Astrocyte (in vitro differentiated cells and primary cell): ENCODE results near the gene CD164.

ENCODE experiments used
- CTCF ChIP-seq: IDR thresholded peaks from 2 replicates; pipeline ENCODE4 v1.5.1; 2011; ENCODE audit warnings: low read depth, mild to moderate bottlenecking, inconsistent platforms, low read length, moderate library complexity; ENCODE audit not compliant: insufficient read depth
- EZH2 ChIP-seq: IDR thresholded peaks from 2 replicates; pipeline ENCODE4 v1.6.1; 2012; ENCODE audit warnings: mild to moderate bottlenecking, low read length, inconsistent platforms; ENCODE audit not compliant: insufficient read depth

DNA sequence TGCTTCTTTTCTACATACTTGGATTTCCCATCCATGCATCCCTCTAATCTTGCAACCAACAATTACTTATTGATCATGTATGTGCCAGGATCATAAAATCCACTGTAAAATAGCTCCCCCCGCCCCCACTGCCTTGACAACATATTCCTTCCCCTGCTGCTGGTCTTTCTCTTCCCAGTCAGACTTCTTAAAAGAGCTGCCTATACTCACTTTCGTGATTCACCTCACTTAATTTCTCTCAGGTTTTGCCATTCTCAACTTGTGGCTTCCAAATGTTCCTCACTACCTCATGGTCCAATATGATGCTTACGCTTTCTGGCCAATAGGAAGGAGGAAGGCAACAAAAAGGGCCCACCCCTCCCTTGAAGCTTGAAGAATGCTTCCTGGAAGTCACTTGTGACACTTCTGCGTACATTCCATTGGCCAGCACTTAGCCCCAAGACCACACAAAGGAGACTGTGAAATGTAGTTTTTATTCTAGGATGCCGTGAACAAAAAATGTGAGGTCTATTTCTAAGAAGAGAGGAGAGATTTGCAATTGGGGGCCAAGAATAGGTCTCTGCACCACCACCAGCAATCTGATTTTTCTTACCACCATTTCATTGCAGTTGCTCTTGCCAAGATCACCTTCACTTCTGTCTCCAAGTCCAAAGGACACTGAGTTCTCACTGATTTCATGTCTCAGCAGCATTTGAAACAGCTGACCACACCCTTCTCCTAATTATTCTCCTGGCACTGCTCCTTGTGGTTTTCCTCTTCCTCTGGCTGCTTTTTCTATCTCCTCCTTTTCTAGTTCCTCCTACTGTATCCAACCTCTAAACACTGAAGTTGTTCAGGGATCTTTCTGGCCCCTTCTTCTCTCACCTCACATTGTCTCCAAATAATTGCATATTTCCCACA is 30.8 kb downstream of the CD164 start:
- TF ChIP-seq CTCF (no peak), EZH2 (no peak)
